Measurements from ENCODE around the gene CCL28. TPM values are rescaled to one million over a fixed set of nuclear protein-coding genes. Genes with fewer than 3 reads are reported as not detected.
"Not testable (repeated sequence)": the region's sequence is repeated elsewhere in the genome, so short reads cannot be mapped to it uniquely, and the experiment has no call there.

The CCL28 gene
- total and polyA plus RNA-seq, 8 donors, result 0.29 to 6.4 (median 0.55) TPM

DNA sequence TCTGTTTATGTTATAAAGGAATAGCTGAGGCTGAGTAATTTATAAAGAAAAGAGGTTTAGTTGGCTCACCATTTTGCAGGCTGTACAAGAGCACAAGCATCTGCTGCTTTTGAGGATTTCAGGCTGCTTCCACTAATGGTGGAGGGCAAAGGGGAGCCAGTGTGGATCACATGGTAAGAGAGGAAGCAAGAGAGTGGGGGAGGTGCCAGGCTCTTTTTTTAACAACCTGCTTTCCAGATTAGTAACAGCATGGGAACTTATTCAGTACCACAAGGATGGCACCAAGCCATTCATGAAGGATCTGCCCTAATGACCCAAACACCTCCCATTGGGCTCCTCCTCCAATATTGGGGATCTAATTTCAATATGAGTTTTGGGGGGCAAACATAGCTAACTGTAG, 40.4 kb downstream of the CCL28 start:
- DNase-seq (no peak), ATAC-seq (no peak)
- H3K27ac ChIP-seq, result no peak overlapping the region
- no peaks in the 10 kb centered on the region for H3K27me3 ChIP-seq
- H3K4me1 ChIP-seq, result no peaks in the 10 kb centered on the region
- H3K9me3 ChIP-seq, result no peaks in the 10 kb centered on the region
- intact Hi-C loops (cut with DNase I), result no loop called here
- TF ChIP-seq, protein P1, sequence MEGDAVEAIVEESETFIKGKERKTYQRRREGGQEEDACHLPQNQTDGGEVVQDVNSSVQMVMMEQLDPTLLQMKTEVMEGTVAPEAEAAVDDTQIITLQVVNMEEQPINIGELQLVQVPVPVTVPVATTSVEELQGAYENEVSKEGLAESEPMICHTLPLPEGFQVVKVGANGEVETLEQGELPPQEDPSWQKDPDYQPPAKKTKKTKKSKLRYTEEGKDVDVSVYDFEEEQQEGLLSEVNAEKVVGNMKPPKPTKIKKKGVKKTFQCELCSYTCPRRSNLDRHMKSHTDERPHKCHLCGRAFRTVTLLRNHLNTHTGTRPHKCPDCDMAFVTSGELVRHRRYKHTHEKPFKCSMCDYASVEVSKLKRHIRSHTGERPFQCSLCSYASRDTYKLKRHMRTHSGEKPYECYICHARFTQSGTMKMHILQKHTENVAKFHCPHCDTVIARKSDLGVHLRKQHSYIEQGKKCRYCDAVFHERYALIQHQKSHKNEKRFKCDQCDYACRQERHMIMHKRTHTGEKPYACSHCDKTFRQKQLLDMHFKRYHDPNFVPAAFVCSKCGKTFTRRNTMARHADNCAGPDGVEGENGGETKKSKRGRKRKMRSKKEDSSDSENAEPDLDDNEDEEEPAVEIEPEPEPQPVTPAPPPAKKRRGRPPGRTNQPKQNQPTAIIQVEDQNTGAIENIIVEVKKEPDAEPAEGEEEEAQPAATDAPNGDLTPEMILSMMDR (IDR thresholded peaks at IDR 0.05), result no peak
- no peaks in the 10 kb centered on the region for H3K36me3 ChIP-seq
- H3K4me3 ChIP-seq, result no peak overlapping the region

DNA sequence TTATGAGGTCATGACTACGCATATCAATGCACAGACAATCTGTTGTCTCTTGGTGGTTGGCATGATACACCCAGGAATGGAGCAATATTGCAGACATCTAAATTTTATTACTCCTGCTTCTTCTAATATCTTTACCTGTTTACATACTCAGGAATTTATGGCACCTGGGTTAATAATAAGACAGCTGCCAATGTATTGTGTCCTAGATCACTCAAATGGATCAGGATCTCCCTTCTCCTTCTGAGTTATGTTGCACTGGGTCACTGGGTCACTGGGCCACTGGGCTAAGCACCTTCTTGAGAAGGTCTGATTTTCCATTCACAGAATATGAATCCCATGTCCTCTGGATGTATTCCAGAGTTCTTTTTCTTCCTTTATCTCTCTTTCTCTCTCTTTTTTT, 41.8 kb downstream of the CCL28 start:
- TF ChIP-seq, protein P1 (IDR thresholded peaks at IDR 0.05), result no peak
- intact Hi-C loops (cut with DNase I), result no loop called here
- H3K27ac ChIP-seq, result no peak overlapping the region
- no peak for DNase-seq
- no peaks in the 10 kb centered on the region for H3K9me3 ChIP-seq
- ATAC-seq, result no peak
- no peaks in the 10 kb centered on the region for H3K27me3 ChIP-seq
- no peaks in the 10 kb centered on the region for H3K36me3 ChIP-seq
- no peaks in the 10 kb centered on the region for H3K4me1 ChIP-seq
- H3K4me3 ChIP-seq, result no peak overlapping the region

DNA sequence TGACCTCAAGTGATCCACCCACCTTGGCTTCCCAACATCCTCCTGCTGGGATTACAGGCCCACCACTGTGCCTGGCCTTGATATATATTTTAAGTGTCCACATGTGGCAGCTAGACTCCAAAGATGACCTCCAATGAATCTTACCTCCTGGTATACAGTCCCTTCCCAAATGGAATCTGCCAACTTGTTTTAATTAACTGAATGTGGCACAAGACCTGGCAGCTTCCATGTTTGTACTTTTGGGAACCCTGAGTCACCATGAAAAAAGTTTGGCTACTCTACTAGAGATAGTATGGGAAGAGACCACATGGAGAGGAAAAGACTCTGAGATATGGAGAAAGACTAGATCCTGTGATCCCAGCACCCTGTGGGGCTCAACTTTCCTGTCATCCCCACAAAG, 42.5 kb downstream of the CCL28 start:
- Histone ChIP-seq H3K9me3 (no peaks in the 10 kb centered on the region), H3K36me3 (no peaks in the 10 kb centered on the region), H3K4me3 (no peak overlapping the region), H3K27ac (no peak overlapping the region), H3K4me1 (no peaks in the 10 kb centered on the region), H3K27me3 (no peaks in the 10 kb centered on the region)
- ATAC-seq (no peak), DNase-seq (no peak)
- intact Hi-C loops (cut with DNase I), result no loop called here
- TF ChIP-seq, protein P1 (IDR thresholded peaks at IDR 0.05), result no peak

DNA sequence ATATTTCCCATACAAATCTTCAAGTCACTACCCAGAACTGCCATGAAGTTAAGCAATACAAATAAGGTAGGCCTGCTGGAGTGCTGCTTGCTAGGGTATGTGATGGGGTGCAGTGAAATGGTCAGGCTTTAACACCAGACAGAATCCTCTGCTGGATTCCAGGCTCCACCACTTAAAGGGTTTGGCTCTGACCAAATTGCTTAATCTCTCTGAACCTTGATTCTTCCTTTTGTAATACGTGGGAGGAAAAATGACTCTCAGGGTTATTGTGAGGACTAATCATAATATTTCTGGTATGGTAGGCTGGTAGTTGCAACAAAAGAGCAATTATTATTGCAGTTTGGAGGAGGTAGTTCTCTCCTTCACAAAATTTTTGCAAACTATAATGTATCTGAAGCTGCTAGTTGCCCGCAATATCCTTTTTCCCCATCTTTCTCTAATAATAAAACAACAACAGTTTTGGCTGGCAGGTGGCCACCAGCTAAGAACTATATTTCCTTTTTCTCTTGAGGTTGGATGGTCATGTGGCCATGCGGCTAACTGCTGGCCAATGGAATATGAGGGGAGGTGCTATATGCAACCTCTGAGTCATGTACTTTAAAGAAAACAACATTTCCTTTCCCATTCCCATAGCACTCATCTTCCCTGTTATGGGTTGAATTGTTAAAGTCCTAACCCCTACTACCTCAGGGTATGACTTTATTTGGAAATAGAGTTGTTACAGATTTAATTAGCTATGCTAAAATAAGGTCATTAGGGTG, 44.1 kb downstream of the CCL28 start:
- Histone ChIP-seq H3K4me1 (no peaks in the 10 kb centered on the region), H3K27ac (no peak overlapping the region), H3K9me3 (no peaks in the 10 kb centered on the region), H3K4me3 (no peak overlapping the region), H3K27me3 (no peaks in the 10 kb centered on the region), H3K36me3 (no peaks in the 10 kb centered on the region)
- no peak for DNase-seq
- no peak for ATAC-seq
- intact Hi-C loops (cut with DNase I), result no loop called here
- TF ChIP-seq, protein P1 (IDR thresholded peaks at IDR 0.05), result no peak

DNA sequence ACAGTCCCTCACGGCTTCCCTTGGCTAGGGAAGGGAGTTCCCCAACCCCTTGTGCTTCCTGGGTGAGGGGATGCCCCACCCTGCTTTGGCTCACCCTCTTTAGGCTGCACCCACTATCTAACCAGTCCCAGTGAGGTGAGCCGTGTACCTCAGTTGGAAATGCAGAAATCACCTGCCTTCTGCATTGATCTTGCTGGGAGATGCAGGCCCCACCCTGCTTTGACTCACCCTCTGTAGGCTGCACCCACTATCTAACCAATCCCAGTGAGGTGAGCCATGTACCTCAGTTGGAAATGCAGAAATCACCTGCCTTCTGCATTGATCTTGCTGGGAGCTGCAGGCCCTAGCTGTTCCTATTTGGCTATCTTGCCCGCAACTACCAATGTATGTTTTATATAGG, 44.7 kb downstream of the CCL28 start:
- no peaks in the 10 kb centered on the region for H3K9me3 ChIP-seq
- TF ChIP-seq, protein P1 (IDR thresholded peaks at IDR 0.05), result no peak
- H3K27ac ChIP-seq, result no peak overlapping the region
- H3K4me3 ChIP-seq, result no peak overlapping the region
- ATAC-seq (no peak), DNase-seq (no peak)
- H3K4me1 ChIP-seq, result no peaks in the 10 kb centered on the region
- intact Hi-C loops (cut with DNase I), result no loop called here
- no peaks in the 10 kb centered on the region for H3K36me3 ChIP-seq
- no peaks in the 10 kb centered on the region for H3K27me3 ChIP-seq

DNA sequence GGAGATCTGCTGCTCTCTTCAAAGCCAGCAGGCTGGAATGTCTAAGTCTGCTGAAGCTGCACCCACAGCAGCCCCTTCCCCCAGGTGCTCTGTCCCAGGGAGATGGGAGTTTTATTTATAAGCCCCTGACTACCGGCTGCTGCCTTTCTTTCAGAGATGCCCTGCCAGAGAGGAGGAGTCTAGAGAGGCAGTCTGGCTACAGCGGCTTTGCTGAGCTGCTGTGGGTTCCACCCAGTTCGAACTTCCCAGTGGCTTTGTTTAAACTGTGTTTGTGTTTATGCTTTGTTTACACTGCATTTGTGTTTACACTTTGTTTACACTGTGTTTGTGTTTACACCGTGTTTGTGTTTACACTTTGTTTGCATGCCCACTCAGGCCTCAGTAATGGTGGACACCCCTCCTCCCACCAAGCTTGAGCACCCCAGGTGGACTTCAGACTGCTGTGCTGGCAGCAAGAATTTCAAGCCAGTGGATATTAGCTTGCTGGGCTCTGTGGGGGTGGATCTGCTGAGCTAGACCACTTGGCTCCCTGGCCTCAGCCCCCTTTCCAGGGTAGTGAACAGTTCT, 45.4 kb downstream of the CCL28 start:
- H3K36me3 ChIP-seq; intact Hi-C loops (cut with DNase I); H3K4me1 ChIP-seq; DNase-seq; H3K27me3 ChIP-seq; H3K9me3 ChIP-seq; ATAC-seq; H3K27ac ChIP-seq; H3K4me3 ChIP-seq: not testable (repeated sequence)

DNA sequence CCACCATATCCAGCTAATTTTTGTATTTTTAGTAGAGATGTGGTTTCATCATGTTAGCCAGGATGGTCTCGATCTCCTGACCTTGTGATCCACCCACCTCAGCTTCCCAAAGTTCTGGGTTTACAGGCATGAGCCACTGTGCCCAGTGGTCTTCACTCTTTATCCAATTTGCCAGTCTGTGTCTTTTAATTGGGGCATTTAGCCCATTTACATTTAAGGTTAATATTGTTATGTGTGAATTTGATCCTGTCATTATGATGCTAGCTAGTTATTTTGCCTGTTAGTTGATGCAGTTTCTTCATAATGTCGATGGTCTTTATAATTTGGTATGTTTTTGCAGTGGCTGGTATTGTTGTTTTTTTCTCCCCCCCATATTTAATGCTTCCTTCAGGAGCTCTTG, 47.0 kb downstream of the CCL28 start:
- ATAC-seq; H3K36me3 ChIP-seq; H3K27ac ChIP-seq; H3K4me1 ChIP-seq; DNase-seq; intact Hi-C loops (cut with DNase I); H3K27me3 ChIP-seq; H3K4me3 ChIP-seq: not testable (repeated sequence)
- peaks cover 0 to 11% of the 10 kb centered on the region in 2 donors for H3K9me3 ChIP-seq

Data from left lung (tissue), 10 donors.